AG09309 (cell line): ENCODE results near the gene COX7A2.

Experiments
- DNase-seq: peaks from one replicate; pipeline ENCODE4 v3.0.0-alpha.2; 2010; ENCODE audit warnings: low read depth
- H3K4me3 ChIP-seq: 2 replicates; pipeline ENCODE4 v1.5.1; 2011; ENCODE audit warnings: mild to moderate bottlenecking, low read depth, low read length, moderate library complexity; ENCODE audit not compliant: control insufficient read depth
- TF ChIP-seq, protein P1 (sequence below): IDR thresholded peaks from 2 replicates; pipeline ENCODE4 v1.5.1; 2011; ENCODE audit warnings: mild to moderate bottlenecking, low read depth, low read length, inconsistent platforms; ENCODE audit not compliant: insufficient read depth, control insufficient read depth; ENCODE audit errors: missing control alignments

The COX7A2 gene

DNA sequence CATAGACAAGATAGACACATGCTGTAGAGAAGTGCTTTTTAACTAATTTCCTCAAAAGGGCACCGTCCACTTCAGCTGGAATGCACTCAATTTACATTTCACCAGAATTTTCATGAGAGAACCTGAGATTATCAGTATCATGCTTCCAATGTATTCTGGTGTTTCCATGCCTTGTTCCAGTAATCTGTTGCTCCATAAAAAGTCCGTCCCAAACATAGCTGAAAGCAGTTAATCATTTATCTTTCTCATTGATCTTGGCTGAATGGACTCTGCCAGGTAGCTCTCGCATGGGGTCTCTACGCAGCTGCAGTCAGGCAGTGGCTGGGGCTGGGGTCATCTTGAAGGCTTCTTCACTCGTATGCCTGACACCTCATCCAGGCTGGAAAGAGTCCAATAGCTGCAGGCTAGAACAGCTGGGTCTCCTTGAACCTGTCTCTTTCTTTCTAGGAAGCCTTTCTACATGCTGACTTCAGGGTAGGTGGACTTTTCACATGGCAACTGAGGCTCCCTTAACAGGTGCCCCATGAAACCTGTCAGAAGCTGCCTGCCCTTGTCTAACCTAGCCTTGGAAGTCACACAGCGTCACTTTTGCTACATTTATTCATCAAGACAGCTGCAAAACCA, 19.2 kb downstream of the COX7A2 start:
- DNase-seq = no peak
- TF ChIP-seq, protein P1, sequence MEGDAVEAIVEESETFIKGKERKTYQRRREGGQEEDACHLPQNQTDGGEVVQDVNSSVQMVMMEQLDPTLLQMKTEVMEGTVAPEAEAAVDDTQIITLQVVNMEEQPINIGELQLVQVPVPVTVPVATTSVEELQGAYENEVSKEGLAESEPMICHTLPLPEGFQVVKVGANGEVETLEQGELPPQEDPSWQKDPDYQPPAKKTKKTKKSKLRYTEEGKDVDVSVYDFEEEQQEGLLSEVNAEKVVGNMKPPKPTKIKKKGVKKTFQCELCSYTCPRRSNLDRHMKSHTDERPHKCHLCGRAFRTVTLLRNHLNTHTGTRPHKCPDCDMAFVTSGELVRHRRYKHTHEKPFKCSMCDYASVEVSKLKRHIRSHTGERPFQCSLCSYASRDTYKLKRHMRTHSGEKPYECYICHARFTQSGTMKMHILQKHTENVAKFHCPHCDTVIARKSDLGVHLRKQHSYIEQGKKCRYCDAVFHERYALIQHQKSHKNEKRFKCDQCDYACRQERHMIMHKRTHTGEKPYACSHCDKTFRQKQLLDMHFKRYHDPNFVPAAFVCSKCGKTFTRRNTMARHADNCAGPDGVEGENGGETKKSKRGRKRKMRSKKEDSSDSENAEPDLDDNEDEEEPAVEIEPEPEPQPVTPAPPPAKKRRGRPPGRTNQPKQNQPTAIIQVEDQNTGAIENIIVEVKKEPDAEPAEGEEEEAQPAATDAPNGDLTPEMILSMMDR = no peak
- H3K4me3 ChIP-seq = no peak overlapping the region

DNA sequence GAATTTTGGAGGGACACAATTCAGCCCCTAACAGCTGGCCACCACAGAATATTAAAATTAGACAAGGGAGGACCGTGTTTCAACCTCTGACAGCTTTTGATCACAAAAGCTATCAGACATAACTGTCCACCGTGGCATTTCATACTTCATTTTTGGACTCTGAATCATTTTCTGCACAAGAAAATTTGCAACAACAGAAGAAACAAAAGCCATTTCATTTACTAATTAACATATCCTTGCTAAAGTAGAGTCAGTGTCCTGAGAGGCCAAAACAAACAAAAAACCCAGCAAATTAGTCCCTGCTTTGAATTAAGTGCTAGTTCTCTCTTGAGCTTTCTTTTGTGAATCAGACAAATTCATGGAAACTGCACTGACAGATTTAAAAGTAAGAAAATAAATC, 20.2 kb downstream of the COX7A2 start:
- DNase-seq = no peak
- no peak overlapping the region for H3K4me3 ChIP-seq
- TF ChIP-seq, protein P1 = no peak

DNA sequence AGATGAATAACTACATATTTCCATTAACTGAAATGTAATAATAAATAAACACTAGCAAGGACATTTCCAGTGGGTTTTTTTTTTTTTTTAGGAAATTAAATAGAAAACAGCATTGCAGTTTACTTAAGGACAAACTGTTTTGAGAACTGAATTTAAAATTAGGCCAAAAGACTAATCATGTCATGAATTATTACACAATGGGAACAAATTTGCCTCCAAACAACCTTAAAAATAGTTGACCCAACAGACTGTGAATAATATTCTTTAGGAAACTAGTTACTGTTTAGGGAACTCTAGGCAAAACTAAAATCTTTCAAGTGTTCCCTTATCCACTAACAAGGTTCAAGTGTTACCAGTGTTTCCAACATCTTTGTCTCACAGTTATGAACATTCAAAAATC, 21.3 kb downstream of the COX7A2 start:
- TF ChIP-seq, protein P1 = no peak
- no peak overlapping the region for H3K4me3 ChIP-seq
- no peak for DNase-seq

DNA sequence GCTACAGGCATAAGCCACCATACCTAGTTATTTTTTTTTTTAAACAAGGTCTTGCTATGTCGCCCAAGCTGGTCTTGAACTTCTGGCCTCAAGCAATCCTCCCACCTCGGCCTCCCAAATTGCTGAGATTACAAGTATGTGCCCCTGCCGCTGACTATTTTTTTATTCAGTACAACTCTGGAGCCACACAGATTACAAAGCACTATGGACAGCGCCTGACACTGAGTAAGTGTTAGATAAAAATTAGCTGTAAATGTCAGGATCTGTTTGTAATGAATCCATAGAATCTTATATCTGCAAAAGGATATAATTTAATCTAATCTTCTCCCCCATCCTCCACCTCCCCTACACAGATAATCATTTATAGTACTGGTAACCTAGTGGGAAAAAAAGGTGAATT, 22.5 kb downstream of the COX7A2 start:
- DNase-seq = no peak
- no peak overlapping the region for H3K4me3 ChIP-seq
- TF ChIP-seq, protein P1 = no peak

DNA sequence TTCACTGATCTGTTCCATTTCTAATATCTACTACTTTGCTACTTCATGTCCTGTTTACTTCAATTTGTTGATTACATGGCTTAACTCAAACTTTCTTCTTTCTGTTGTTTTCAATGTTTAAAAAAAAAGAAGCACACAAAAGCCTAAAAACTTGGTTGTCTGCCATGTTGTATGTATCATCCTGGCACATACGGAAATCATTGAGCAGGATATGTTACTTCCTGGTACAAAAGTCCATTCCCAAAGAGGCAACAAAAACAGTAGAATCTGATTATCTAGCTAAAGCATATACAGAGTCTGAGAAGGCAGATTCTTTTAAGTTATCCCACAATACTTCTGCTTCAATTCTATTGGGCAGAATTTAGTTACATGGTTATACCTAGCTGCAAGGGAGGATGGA, 23.2 kb downstream of the COX7A2 start:
- TF ChIP-seq, protein P1 = no peak
- DNase-seq = no peak
- no peak overlapping the region for H3K4me3 ChIP-seq

DNA sequence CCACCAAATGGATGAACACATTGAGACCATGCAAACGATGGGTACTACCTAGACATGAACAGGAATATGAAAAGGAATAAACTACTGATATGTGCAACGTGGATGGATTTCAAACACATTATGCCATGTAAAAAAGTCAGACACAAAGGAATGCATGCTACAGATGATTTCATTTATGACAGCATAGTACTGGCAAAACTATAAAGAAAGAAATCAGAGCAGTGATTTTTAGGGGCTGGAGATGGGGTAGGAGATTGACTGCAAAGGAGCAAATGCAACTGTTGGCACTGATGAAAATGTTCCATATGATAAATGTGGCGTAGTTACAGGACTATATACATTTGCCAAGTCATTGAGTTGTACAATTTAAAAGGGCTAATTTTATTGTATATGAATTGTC, 24.3 kb downstream of the COX7A2 start:
- TF ChIP-seq, protein P1 = no peak
- H3K4me3 ChIP-seq = no peak overlapping the region
- DNase-seq = no peak

DNA sequence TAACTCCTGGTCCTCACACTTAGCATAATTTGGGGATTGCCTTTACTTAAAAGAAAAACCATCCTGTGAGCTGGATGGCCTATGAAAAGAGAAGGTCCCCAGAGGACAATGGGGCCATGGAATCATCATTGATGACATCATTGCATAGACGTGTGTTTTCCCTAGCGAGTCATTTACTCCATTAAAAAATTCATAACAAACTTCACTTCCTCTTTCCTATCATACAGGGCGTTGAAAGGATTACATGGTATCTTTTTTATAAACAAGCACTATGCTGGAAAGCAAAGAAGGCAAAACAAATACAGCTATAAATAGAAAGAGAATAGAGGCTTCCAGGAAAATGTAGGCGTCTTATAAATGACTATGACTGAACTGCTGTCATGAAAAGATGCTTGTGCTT, 26.4 kb downstream of the COX7A2 start:
- DNase-seq = no peak
- H3K4me3 ChIP-seq = no peak overlapping the region
- TF ChIP-seq, protein P1 = no peak
